NCI-H1048 (cell line): ENCODE data around the gene SAMD14.

Source experiments
- DNase-seq: peaks from one replicate; lab custom pipeline; 2025; lab: John Stamatoyannopoulos, UW

Gene SAMD14

GRCh38 chr17:50148226-50149090, 18.5 kb upstream of the SAMD14 start:
- no peak for DNase-seq

- no peak for DNase-seq
Observed at GRCh38 chr17:50147841-50148225, 17.9 kb upstream of the SAMD14 start.

- DNase-seq: no peak
Observed at GRCh38 chr17:50146927-50147665, 17.1 kb upstream of the SAMD14 start.

- DNase-seq: no peak
Observed at GRCh38 chr17:50146230-50146926, 16.4 kb upstream of the SAMD14 start.

GRCh38 chr17:50145532-50146229, 15.7 kb upstream of the SAMD14 start:
- DNase-seq: no peak

- no peak for DNase-seq
Observed at GRCh38 chr17:50144845-50145531, 15.0 kb upstream of the SAMD14 start.

GRCh38 chr17:50144355-50144754, 14.4 kb upstream of the SAMD14 start:
- no peak for DNase-seq

GRCh38 chr17:50143461-50144176, 13.7 kb upstream of the SAMD14 start:
- no peak for DNase-seq

- no peak for DNase-seq
Observed at GRCh38 chr17:50141745-50142110, 11.8 kb upstream of the SAMD14 start.

- DNase-seq: no peak
Observed at GRCh38 chr17:50141026-50141744, 11.2 kb upstream of the SAMD14 start.

- DNase-seq: no peak
Observed at GRCh38 chr17:50139950-50140885, 10.3 kb upstream of the SAMD14 start.

- no peak for DNase-seq
Observed at GRCh38 chr17:50139185-50139783, 9.3 kb upstream of the SAMD14 start.

- DNase-seq: no peak
Observed at GRCh38 chr17:50137042-50137441, 7.1 kb upstream of the SAMD14 start.

GRCh38 chr17:50136096-50136687, 6.2 kb upstream of the SAMD14 start:
- no peak for DNase-seq

GRCh38 chr17:50135316-50136095, 5.5 kb upstream of the SAMD14 start:
- no peak for DNase-seq

GRCh38 chr17:50134206-50135110, 4.5 kb upstream of the SAMD14 start:
- DNase-seq: no peak

- no peak for DNase-seq
Observed at GRCh38 chr17:50133769-50134099, 3.8 kb upstream of the SAMD14 start.
